IPS-20b (cell line): ENCODE results near the gene PROSER3.
"Not testable (repeated sequence)": the region's sequence is repeated elsewhere in the genome, so short reads cannot be mapped to it uniquely, and the experiment has no call there.

Experiments
- H3K27ac ChIP-seq: one replicate; pipeline ENCODE4 v1.5.1; 2013; ENCODE audit warnings: low read length
- H3K27me3 ChIP-seq: 2 replicates; pipeline ENCODE4 v1.6.1; 2013; ENCODE audit warnings: mild to moderate bottlenecking, low read length, inconsistent platforms; ENCODE audit not compliant: insufficient read depth
- H3K36me3 ChIP-seq: 2 replicates; pipeline ENCODE4 v1.6.1; 2013; ENCODE audit warnings: low read depth, mild to moderate bottlenecking, inconsistent platforms, low read length, moderate library complexity; ENCODE audit not compliant: insufficient read depth
- H3K4me1 ChIP-seq: 2 replicates; pipeline ENCODE4 v1.6.1; 2013; ENCODE audit warnings: mild to moderate bottlenecking, control low read depth, inconsistent platforms, low read length, moderate library complexity; ENCODE audit not compliant: insufficient read depth
- H3K4me3 ChIP-seq: 2 replicates; pipeline ENCODE4 v1.5.1; 2013; ENCODE audit warnings: mild to moderate bottlenecking, low read length, inconsistent platforms
- H3K9ac ChIP-seq: 2 replicates; pipeline ENCODE4 v1.6.1; 2013; ENCODE audit warnings: low read depth, mild to moderate bottlenecking, inconsistent platforms, low read length, moderate library complexity
- H3K9me3 ChIP-seq: 2 replicates; pipeline ENCODE4 v1.6.1; 2013; ENCODE audit warnings: mild to moderate bottlenecking, low read depth, low read length, inconsistent platforms; ENCODE audit not compliant: insufficient read depth

The PROSER3 gene

DNA sequence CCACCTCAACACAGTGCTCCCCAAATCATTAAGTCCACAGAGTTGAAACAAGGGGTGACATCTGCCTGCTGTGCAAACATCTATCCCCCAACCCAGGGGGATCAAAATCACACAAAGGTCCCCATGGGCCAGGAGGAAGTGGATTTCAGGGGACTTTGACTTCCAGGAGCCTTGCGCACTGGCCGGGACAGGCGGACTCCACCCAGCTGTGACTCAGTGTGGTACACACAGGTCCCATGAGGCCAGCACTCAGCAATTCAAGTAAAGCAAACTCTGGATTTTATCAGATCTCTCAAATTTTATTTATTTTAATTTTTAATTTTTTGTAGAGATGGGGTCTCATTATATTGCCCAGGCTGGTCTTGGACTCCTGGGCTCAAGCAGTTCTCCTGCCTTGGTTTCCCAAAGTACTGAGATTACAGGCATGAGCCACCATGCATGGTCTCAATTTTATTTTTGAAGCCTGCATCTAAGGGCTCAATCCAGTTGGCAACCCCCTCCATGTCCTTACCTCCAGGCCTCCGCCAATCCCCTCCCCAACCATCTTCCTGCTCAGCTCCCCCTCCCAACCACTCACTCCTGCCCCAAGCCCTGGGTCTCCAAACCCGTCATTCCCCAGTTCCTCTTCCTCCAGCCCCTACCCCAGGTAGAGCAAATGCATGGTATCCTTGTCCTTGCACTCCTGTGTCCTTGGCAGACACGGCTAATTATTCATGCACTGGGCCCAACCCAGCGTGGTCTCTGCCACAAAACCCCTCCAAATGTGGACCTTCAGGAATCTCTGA, 35.6 kb downstream of the PROSER3 start:
- Histone ChIP-seq H3K27ac (no peak overlapping the region), H3K36me3 (no peaks in the 10 kb centered on the region), H3K9ac (no peak overlapping the region), H3K9me3 (no peaks in the 10 kb centered on the region), H3K27me3 (peaks cover 36% of the 10 kb centered on the region), H3K4me3 (no peak overlapping the region), H3K4me1 (no peaks in the 10 kb centered on the region)

DNA sequence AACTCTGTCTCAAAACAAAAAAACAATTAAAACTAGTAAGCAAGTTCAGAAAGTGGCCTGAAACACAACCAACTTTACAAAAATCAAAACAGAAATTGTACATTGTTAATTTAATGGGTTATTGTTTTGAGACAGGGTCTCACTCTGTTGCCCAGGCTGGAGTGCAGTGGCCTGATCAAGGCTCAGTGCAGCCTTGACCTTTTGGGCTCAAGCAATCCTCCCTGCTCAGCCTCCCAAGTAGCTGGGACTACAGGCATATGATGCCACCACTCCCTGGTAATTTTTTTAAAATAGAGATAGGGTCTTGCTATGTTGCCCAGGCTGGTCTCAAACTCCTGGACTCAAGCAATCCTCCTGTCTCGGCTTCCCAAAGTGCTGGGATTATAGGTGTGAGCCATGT, 37.6 kb downstream of the PROSER3 start:
- not testable (repeated sequence) for H3K9ac ChIP-seq, H3K4me3 ChIP-seq, H3K36me3 ChIP-seq, H3K27ac ChIP-seq, H3K9me3 ChIP-seq, H3K4me1 ChIP-seq
- peaks cover 36% of the 10 kb centered on the region for H3K27me3 ChIP-seq

DNA sequence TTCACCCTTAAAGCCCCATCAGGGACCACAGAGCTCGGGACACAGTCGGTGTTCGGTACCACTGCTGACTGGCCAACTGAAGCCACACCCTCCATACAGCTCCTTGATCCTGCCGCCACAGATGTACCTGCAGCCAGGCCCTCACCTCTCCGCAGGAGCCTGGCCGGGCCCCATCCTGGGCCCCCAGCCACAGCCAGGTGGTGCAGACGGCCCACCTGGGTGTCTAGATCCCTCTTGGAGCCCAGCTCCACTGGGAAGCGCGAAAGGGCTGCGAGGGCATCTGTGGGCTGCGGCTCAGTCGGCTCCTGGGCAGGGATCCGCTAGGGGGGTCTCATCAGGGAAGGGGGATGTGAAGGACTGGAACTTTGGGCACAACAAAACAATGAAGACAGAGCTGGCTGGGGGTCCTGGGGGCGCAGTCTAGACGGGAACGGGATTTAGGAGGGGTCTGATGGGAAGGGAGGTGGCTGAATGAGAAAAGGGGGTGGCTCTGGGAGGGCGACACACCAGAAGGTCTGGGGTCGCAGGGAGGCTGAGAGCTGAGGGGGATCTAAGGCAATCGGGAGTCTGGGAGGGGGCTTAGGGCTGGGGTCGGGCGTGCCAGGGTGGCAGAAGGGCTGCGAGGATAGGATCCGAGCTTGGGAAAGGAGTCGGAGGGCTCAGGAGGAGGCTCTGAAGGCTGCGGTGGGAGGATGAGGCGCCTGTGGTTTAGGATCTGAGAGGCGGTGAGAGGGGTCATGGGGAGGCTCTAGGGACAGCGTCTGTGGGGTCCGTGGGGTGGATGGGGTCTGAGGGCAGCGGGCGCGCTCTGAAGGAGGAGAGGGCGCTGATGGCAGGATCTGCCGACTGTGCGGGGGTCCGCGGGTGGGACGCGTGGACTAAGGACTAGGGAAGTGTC, 38.9 kb downstream of the PROSER3 start:
- Histone ChIP-seq H3K9me3 (no peaks in the 10 kb centered on the region), H3K9ac (no peak overlapping the region), H3K27ac (no peak overlapping the region), H3K4me3 (peak overlapping the region; percentile 56; the same call in 1 of the 2 replicates), H3K4me1 (no peaks in the 10 kb centered on the region), H3K36me3 (no peaks in the 10 kb centered on the region), H3K27me3 (peaks cover 36% of the 10 kb centered on the region)

DNA sequence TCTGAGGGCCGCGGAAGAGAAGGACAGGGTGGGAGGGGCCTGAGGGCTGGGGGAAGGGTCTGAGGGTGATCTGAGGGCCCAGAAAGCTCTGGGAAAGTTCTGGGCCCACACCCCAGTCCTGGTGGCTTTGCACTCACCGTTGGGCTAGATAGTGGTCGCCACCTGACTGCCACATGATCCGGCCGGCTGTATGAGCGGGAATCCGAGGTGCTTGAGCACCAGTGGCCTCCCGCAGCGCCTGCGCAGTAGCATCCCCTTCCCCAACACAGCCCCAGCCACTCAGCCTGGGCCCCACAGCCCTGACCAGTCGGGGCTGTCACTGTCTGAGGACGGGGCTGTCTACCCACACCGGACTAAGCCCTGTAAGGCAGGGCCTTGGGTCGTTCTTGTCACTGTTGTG, 39.7 kb downstream of the PROSER3 start:
- Histone ChIP-seq H3K9ac (no peak overlapping the region), H3K36me3 (no peaks in the 10 kb centered on the region), H3K4me1 (no peaks in the 10 kb centered on the region), H3K27ac (no peak overlapping the region), H3K27me3 (peaks cover 36% of the 10 kb centered on the region), H3K9me3 (no peaks in the 10 kb centered on the region), H3K4me3 (peak overlapping the region; percentile 56; the same call in 1 of the 2 replicates)

DNA sequence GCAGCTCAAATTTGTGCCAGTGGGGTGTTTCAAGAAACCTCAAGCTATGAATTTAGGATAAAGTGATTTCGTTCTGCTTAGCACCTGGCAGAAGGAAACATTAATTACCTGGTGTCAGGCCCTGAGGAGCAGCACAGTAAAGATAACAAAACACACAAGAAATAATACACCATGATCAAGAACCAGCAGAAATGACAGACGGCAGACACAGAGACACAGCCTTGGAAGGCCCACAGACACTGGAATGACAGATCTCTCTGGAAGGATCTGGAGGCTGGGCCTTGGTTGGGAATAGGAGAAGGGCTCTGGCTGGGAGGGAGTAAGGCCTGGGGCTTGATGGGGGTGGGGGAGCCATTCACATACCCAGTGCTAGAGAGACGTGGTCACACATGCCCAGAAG, 43.9 kb downstream of the PROSER3 start:
- Histone ChIP-seq H3K9me3 (no peaks in the 10 kb centered on the region), H3K27me3 (peaks cover 18% of the 10 kb centered on the region), H3K9ac (no peak overlapping the region), H3K4me1 (no peaks in the 10 kb centered on the region), H3K27ac (no peak overlapping the region), H3K36me3 (no peaks in the 10 kb centered on the region), H3K4me3 (no peak overlapping the region)

DNA sequence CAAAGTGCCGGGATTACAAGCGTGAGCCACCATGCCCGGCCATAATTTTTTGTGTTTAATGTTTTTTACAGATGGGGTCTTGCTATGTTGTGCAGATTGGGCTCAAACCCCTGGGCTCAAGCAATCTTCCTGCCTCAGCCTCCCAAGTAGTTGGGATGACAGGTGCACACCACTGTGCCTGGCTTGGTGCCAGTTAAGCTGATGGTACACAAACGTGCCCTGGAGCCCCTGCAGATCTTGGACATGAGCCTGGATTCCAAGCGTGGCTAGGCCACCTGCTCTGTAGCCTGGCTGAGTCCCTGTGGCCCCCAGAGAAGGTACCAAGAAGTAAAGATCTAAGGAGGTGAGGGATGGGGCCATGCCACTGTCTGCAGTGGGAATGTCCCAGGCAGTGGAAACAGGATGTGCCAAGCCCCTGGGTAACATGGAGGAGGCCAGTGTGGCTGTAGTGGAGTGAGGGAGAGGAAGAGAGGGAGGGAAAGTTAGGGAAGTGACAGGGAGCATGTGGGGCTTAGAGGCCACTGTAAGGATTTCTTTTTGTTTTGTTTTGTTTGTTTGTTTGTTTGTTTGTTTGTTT, 47.6 kb downstream of the PROSER3 start:
- H3K9ac ChIP-seq, result no peak overlapping the region
- no peaks in the 10 kb centered on the region for H3K4me1 ChIP-seq
- no peak overlapping the region for H3K27ac ChIP-seq
- H3K9me3 ChIP-seq, result no peaks in the 10 kb centered on the region
- H3K36me3 ChIP-seq, result no peaks in the 10 kb centered on the region
- H3K27me3 ChIP-seq, result no peaks in the 10 kb centered on the region; the same call in 1 of the 2 replicates
- no peak overlapping the region for H3K4me3 ChIP-seq

DNA sequence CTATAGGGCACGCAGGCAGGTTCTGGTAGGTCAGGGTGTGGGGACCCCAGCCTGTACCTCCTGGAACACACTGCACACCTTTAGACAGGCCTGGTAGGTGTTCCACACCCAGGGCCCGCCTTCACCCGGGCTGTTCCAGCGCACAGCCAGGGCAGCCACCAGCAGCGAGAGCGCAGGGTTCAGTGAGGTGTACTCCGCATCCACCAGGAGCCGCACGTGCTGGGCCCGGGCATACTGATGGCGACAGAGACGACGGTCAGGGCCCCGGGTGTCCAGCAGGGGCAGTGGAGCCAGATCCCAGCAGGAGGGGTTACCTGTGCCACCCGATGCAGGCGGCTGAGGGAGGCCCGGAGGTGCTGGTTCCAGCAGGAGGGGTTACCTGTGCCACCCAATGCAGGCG, 48.6 kb downstream of the PROSER3 start:
- H3K4me1 ChIP-seq, result no peaks in the 10 kb centered on the region
- no peaks in the 10 kb centered on the region for H3K9me3 ChIP-seq
- H3K4me3 ChIP-seq, result no peak overlapping the region
- no peak overlapping the region for H3K27ac ChIP-seq
- H3K36me3 ChIP-seq, result no peaks in the 10 kb centered on the region
- H3K27me3 ChIP-seq, result no peaks in the 10 kb centered on the region; the same call in 1 of the 2 replicates
- H3K9ac ChIP-seq, result no peak overlapping the region

DNA sequence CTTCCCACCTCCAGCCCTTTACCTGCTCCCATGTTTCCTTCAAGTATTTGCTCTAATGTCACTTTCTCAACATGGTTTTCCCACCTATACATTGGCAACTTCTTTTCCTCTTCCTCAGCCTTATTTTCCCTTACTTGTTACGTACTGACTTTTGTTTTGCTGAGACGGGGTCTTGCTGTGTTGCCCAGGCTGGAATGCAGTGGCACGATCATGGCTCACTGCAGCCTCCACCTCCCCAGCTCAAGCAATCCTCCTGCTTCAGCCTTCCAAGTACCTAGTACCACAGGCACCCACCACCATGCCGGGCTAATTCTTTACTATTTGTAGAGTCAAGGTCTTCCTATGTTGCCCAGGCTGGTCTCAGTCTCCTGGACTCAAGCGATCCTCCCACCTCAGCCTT, 49.7 kb downstream of the PROSER3 start:
- Histone ChIP-seq H3K4me3 (no peak overlapping the region), H3K27me3 (no peaks in the 10 kb centered on the region; the same call in 1 of the 2 replicates), H3K9ac (no peak overlapping the region), H3K4me1 (no peaks in the 10 kb centered on the region), H3K9me3 (no peaks in the 10 kb centered on the region), H3K27ac (no peak overlapping the region), H3K36me3 (no peaks in the 10 kb centered on the region)

DNA sequence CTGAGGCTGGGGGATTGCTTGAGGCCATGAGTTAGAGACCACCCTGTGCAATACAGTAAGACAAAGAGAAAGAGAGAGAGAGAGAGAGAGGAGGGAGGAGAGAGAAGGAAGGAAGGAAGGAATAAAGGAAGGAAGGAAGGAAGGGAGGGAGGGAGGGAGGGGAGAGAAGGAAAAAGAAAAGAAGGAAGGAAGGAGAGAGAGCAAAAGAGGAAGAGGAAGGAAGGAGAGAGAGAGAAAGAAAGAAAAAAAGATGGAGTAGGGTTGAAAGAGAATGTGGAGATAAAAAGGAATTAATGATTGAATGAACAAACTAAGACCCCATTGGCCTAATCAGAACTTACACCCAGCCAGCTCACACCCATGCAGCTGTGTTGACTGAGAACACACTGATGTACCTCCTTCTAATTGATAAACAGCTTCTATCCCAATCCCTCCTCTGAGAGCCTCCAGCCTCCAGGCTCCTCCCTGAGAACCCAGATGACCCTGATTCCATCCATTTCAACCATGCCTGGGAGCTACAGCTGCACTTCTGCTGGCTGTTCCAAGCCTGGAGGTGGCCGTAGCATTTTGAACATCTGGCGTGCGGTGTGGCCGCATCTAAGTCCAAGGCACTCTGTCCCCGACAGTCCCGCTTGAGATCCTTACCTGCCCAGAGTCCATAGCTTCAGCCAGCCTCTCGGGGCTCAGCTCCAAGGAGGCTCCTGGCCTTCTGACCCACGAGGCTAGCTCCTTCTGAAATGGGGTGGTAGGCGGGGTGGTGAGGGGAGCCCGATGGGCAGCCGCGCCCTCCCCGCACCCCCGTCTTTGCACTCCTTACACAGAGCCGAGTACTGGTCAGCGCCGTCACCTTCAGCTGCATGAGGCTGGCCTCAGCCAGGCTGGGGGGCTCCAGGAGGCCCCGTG, 53.6 kb downstream of the PROSER3 start:
- Histone ChIP-seq H3K27ac (no peak overlapping the region), H3K27me3 (no peaks in the 10 kb centered on the region)

DNA sequence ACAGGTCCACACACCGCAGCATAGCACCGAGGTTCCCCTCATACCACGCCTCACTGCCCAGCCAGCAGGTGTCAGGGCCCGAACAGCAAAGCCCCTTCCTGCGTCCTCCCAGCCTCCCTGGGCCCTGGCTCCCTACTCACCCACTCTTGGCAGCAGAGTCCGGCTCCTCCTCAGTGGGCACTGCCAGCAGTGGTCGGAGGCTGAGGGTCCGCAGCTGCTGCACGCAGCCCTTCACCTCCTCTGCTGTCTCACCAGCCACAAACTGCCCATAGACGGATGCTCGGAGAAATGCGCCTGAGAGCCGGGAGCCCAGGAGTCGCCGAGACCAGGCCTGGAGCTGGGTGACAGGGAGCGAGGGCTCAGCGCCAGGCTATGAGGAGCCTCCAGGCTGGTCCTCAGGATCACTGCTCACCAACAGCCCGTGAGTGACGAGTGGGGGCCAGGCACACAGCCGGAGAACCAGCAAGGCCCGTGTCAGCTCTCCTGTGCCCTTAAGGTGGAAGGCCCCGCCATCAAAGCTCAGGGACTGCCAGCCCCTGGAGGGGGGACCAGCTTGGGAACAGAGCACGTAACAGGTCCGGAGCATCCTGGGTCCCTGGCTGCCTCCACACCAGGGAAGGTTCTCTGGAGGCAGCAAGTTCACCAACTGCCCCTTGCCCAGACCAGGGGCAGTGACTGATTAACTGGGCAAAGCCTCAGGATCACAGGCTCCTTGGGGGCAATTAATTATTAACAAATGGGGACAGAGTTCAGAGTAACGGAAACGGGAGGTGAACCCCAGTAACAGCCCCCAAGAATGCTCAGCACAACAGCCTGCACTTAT, 54.5 kb downstream of the PROSER3 start, which contains the start of gene PRODH2:
PRODH2 (minus strand) TSS at position 626 of the 823 bp plus-strand sequence; CDS start at position 586, 40 bp downstream.
- Histone ChIP-seq H3K4me3 (no peak within 1 kb of the TSS), H3K27ac (no peak within 1 kb of the TSS), H3K27me3 (no peaks in the 10 kb centered on the region), H3K4me1 (peaks cover 3% of the 10 kb centered on the region; the same call in 1 of the 2 replicates), H3K9ac (no peak within 1 kb of the TSS), H3K9me3 (no peaks in the 10 kb centered on the region), H3K36me3 (no peaks in the 10 kb centered on the region)

More for the DNA sequence above, 53.6 kb downstream of the PROSER3 start:
- Histone ChIP-seq H3K36me3 (no peaks in the 10 kb centered on the region), H3K4me3 (no peak overlapping the region), H3K4me1 (peaks cover 3% of the 10 kb centered on the region; the same call in 1 of the 2 replicates), H3K9ac (no peak overlapping the region), H3K9me3 (no peaks in the 10 kb centered on the region)
